HepG2 (cell line): ENCODE data around the gene IQCN. TPM values are rescaled to one million over a fixed set of nuclear protein-coding genes. Genes with fewer than 3 reads are reported as not detected.

Experiments used
- ATAC-seq: fragments of 200-7000 bp; cut with Tn5 transposase; 3 replicates; pipeline ENCODE4 v1.9.1; 2020; ENCODE audit warnings: mild to moderate bottlenecking, moderate library complexity
- BruUV-seq: library from RNA; stranded (reverse); fragments of 400-500 nt; replicated peaks from 2 replicates; lab custom pipeline; 2021; lab: Mats Ljungman, UMichigan
- CTCF ChIA-PET: fragments of 300-600 bp; formaldehyde crosslinking; extraction: SDS; loops from one replicate; lab custom pipeline; 2021; ENCODE audit warnings: low total read pairs, inconsistent platforms, low intra/inter-chr PET ratio; lab: Yijun Ruan, JAX
- POLR2A ChIA-PET: fragments of 350-600 bp; sonication (Branson Sonifier 250); formaldehyde crosslinking; loops from one replicate; lab custom pipeline; 2020; ENCODE audit warnings: antibody characterized with exemption, inconsistent platforms; lab: Yijun Ruan, JAX
- DNase-seq: peaks from one replicate; pipeline ENCODE4 v3.0.0-alpha.2; 2015; ENCODE audit warnings: low spot score
- FAIRE-seq: peaks from 3 replicates; lab custom pipeline; 2011; peaks lifted over from hg19 to GRCh38; lab: Jason Lieb, UNC
- H2AFZ ChIP-seq: one replicate; pipeline ENCODE4 v1.6.1; 2011; ENCODE audit warnings: low read length, inconsistent platforms
- H3K27ac ChIP-seq: fragments of 300-600 bp; 3 replicates; pipeline ENCODE4 v1.8.0; 2011; ENCODE audit warnings: mixed run types, mild to moderate bottlenecking, mixed read lengths, low read length, inconsistent platforms; ENCODE audit not compliant: insufficient read depth; ENCODE audit errors: extremely low read length
- H3K27me3 ChIP-seq, 2 experiments: fragments of 200-600 bp in 1 of 2; 2 replicates in 1 of 2; 3 replicates in 1 of 2; pipeline versions ENCODE4 v1.6.0 to v1.8.0; 2011; ENCODE audit warnings: low read length in 2 of 2, mild to moderate bottlenecking in 2 of 2, moderate library complexity in 2 of 2, inconsistent platforms in 1 of 2; ENCODE audit not compliant: insufficient read depth in 2 of 2, control insufficient read depth in 1 of 2
- H3K36me3 ChIP-seq, 2 experiments: fragments of 200-600 bp in 1 of 2; replicated peaks in 1 of 2; 2 replicates in 1 of 2; 3 replicates in 1 of 2; pipeline versions ENCODE4 v1.5.1 to v1.8.0; 2011; ENCODE audit warnings: low read length in 2 of 2, inconsistent platforms in 1 of 2; ENCODE audit not compliant: insufficient read depth in 2 of 2, control insufficient read depth in 1 of 2
- H3K4me1 ChIP-seq: 2 replicates; pipeline ENCODE4 v1.5.1; 2012; ENCODE audit warnings: low read length, inconsistent platforms; ENCODE audit not compliant: insufficient read depth
- H3K4me2 ChIP-seq: 2 replicates; pipeline ENCODE4 v1.6.0; 2011; ENCODE audit warnings: low read depth, low read length, inconsistent platforms
- H3K4me3 ChIP-seq, 3 experiments: fragments of 200-600 bp in 1 of 3; sonication (generic), shearing (Covaris generic) in 1 of 3; replicated peaks in 1 of 3; 2 replicates each; pipeline ENCODE4 v1.5.1; 2011 to 2016; ENCODE audit warnings: low read length in 3 of 3, inconsistent platforms in 2 of 3, low read depth in 2 of 3, mild to moderate bottlenecking in 2 of 3, control low read depth in 1 of 3, mixed read lengths in 1 of 3; ENCODE audit not compliant: insufficient read depth in 1 of 3
- H3K79me2 ChIP-seq: one replicate; pipeline ENCODE4 v1.6.1; 2011; ENCODE audit warnings: low read length, inconsistent platforms; ENCODE audit not compliant: insufficient read depth
- H3K9ac ChIP-seq: 2 replicates; pipeline ENCODE4 v1.6.0; 2011; ENCODE audit warnings: mild to moderate bottlenecking, low read depth, low read length, inconsistent platforms; ENCODE audit not compliant: insufficient read depth
- H3K9me3 ChIP-seq: 2 replicates; pipeline ENCODE4 v1.5.1; 2012; ENCODE audit warnings: mild to moderate bottlenecking, low read length
- H4K20me1 ChIP-seq: 2 replicates; pipeline ENCODE4 v1.6.0; 2011; ENCODE audit warnings: inconsistent platforms, mild to moderate bottlenecking, low read length, moderate library complexity; ENCODE audit not compliant: insufficient read depth
- HINFP ChIP-seq: sonication (generic); formaldehyde crosslinking; IDR thresholded peaks from 2 replicates; pipeline ENCODE4 v1.4.0; 2020; ENCODE audit warnings: low read depth, mild to moderate bottlenecking, missing genetic modification reagents
- NONO ChIP-seq, 2 experiments: fragments of 450-650 bp in 1 of 2; sonication (generic) in 1 of 2; formaldehyde crosslinking in 1 of 2; IDR thresholded peaks in 1 of 2; conservative IDR thresholded peaks in 1 of 2; 2 replicates each; pipeline versions ENCODE4 v1.6.1 to v1.8.0; 2017 to 2022; ENCODE audit warnings: mild to moderate bottlenecking in 1 of 2, missing genetic modification reagents in 1 of 2, moderate library complexity in 1 of 2
- PHB2 ChIP-seq: fragments of 450-650 bp; IDR thresholded peaks from 2 replicates; pipeline ENCODE4 v1.6.1; 2018; ENCODE audit not compliant: partially characterized antibody
- RBAK ChIP-seq: sonication (generic); formaldehyde crosslinking; IDR thresholded peaks from 2 replicates; pipeline ENCODE4 v1.5.1; 2020; ENCODE audit warnings: mild to moderate bottlenecking, missing genetic modification reagents
- SOX5 ChIP-seq: IDR thresholded peaks from 2 replicates; pipeline ENCODE4 v1.6.1; 2016; ENCODE audit warnings: borderline replicate concordance
- ZBTB3 ChIP-seq: sonication (generic); formaldehyde crosslinking; IDR thresholded peaks from 2 replicates; pipeline ENCODE4 v1.4.0; 2020; ENCODE audit warnings: low read depth, mild to moderate bottlenecking, moderate library complexity, missing genetic modification reagents, borderline replicate concordance
- ZNF773 ChIP-seq: sonication (generic); formaldehyde crosslinking; IDR thresholded peaks from 2 replicates; pipeline ENCODE4 v1.4.0; 2020; ENCODE audit warnings: missing genetic modification reagents, borderline replicate concordance
- ZNF839 ChIP-seq: sonication (generic); formaldehyde crosslinking; IDR thresholded peaks from 2 replicates; pipeline ENCODE4 v1.4.0; 2020; ENCODE audit warnings: missing genetic modification reagents, mild to moderate bottlenecking, borderline replicate concordance
- ZNF883 ChIP-seq: sonication (generic); formaldehyde crosslinking; IDR thresholded peaks from 2 replicates; pipeline ENCODE4 v1.5.1; 2020; ENCODE audit warnings: mild to moderate bottlenecking, missing genetic modification reagents; ENCODE audit errors: not compliant biosample characterization
- ZZZ3 ChIP-seq: sonication (generic); formaldehyde crosslinking; IDR thresholded peaks from 2 replicates; pipeline ENCODE4 v1.4.0; 2020; ENCODE audit warnings: missing genetic modification reagents, mild to moderate bottlenecking, borderline replicate concordance
- WGBS: methylation state at CpG from one replicate; pipeline ENCODE4 v1.1.6; 2017; ENCODE audit warnings: low lambda C conversion rate; 5-methylcytosine and 5-hydroxymethylcytosine counted together
- in situ Hi-C: cut with HindIII; loops from 2 replicates; pipeline ENCODE4 v1.10.0; 2017; ENCODE audit warnings: low pct_unique_long_range_greater_than_20kb; ENCODE audit not compliant: extremely low pct_ligation_motif_present
- intact Hi-C: fragments of 100-400 bp; cut with micrococcal nuclease; formaldehyde crosslinking; loops from one replicate; pipeline ENCODE4 v1.10.0; 2022; ENCODE audit not compliant: unreplicated experiment
- polyA plus RNA-seq, 8 experiments: library from polyadenylated mRNA; depleted of rRNA in 3 of 8; stranded (reverse) in 7 of 8; unstranded in 1 of 8; fragments of >200 nt; fragmentation: Illumina TruSeq in 4 of 8; extraction: Trizol in 4 of 8; gene quantifications; 2 replicates each; pipeline versions ENCODE4 v1.2.1 to v1.2.3, GENCODE V29; 2011 to 2016; ENCODE audit warnings: low read depth in 4 of 8, missing spikeins in 1 of 8, mixed read lengths in 1 of 8; ENCODE audit not compliant: insufficient read depth in 1 of 8
- total RNA-seq, 5 experiments: library from RNA; depleted of rRNA; stranded (reverse); fragments of >200 nt; fragmentation: Illumina TruSeq; extraction: Trizol; gene quantifications; 2 replicates each; pipeline ENCODE4 v1.2.3, GENCODE V29; 2016; ENCODE audit warnings: low read depth in 1 of 5
- TF ChIP-seq, protein P1 (sequence below): sonication (generic); formaldehyde crosslinking; IDR thresholded peaks from 2 replicates; pipeline ENCODE4 v1.4.0; 2020; ENCODE audit warnings: mild to moderate bottlenecking, missing genetic modification reagents
- TF ChIP-seq, protein P2 (sequence below): sonication (generic); formaldehyde crosslinking; IDR thresholded peaks from 2 replicates; pipeline ENCODE4 v1.4.0; 2020; ENCODE audit warnings: mild to moderate bottlenecking, missing genetic modification reagents

IQCN gene
- total and polyA plus RNA-seq, 2 of the 13 experiments (the other 11 are each of a cell fraction or from before 2014, with no cell fraction given): 0.04 to 0.18 TPM

- intact Hi-C loops: loop anchor here (1.0 kb wide), 1 partner anchor 14 kb away; no protein-coding TSS in a partner anchor
- H2AFZ ChIP-seq: no peak overlapping the region
- H3K4me3 ChIP-seq: peak overlapping the region; percentile 60 to 77 (median 61)
- TF ChIP-seq HINFP (CRISPR knock-in tag) (0 out of 2 replicates have a peak, but pooled peaks have one; percentile 53), ZNF883 (CRISPR knock-in tag) (peak; percentile 91), SOX5 (CRISPR knock-in tag) (0 out of 2 replicates have a peak, but pooled peaks have one; percentile 30), PHB2 (no peak), ZZZ3 (CRISPR knock-in tag) (peak; percentile 71; the same call in 1 of the 2 replicates), ZNF839 (CRISPR knock-in tag) (peak; percentile 24; the same call in 1 of the 2 replicates), NONO (IDR thresholded peaks at IDR 0.05) (no peak), NONO (CRISPR knock-in tag; conservative IDR thresholded peaks at IDR 0.05) (peak; percentile 91), ZBTB3 (peak; percentile 56; the same call in 1 of the 2 replicates), RBAK (CRISPR knock-in tag) (no peak), ZNF773 (CRISPR knock-in tag) (no peak)
- TF ChIP-seq, protein P1, sequence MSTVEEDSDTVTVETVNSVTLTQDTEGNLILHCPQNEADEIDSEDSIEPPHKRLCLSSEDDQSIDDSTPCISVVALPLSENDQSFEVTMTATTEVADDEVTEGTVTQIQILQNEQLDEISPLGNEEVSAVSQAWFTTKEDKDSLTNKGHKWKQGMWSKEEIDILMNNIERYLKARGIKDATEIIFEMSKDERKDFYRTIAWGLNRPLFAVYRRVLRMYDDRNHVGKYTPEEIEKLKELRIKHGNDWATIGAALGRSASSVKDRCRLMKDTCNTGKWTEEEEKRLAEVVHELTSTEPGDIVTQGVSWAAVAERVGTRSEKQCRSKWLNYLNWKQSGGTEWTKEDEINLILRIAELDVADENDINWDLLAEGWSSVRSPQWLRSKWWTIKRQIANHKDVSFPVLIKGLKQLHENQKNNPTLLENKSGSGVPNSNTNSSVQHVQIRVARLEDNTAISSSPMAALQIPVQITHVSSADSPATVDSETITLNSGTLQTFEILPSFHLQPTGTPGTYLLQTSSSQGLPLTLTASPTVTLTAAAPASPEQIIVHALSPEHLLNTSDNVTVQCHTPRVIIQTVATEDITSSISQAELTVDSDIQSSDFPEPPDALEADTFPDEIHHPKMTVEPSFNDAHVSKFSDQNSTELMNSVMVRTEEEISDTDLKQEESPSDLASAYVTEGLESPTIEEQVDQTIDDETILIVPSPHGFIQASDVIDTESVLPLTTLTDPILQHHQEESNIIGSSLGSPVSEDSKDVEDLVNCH: no peak
- TF ChIP-seq, protein P2, sequence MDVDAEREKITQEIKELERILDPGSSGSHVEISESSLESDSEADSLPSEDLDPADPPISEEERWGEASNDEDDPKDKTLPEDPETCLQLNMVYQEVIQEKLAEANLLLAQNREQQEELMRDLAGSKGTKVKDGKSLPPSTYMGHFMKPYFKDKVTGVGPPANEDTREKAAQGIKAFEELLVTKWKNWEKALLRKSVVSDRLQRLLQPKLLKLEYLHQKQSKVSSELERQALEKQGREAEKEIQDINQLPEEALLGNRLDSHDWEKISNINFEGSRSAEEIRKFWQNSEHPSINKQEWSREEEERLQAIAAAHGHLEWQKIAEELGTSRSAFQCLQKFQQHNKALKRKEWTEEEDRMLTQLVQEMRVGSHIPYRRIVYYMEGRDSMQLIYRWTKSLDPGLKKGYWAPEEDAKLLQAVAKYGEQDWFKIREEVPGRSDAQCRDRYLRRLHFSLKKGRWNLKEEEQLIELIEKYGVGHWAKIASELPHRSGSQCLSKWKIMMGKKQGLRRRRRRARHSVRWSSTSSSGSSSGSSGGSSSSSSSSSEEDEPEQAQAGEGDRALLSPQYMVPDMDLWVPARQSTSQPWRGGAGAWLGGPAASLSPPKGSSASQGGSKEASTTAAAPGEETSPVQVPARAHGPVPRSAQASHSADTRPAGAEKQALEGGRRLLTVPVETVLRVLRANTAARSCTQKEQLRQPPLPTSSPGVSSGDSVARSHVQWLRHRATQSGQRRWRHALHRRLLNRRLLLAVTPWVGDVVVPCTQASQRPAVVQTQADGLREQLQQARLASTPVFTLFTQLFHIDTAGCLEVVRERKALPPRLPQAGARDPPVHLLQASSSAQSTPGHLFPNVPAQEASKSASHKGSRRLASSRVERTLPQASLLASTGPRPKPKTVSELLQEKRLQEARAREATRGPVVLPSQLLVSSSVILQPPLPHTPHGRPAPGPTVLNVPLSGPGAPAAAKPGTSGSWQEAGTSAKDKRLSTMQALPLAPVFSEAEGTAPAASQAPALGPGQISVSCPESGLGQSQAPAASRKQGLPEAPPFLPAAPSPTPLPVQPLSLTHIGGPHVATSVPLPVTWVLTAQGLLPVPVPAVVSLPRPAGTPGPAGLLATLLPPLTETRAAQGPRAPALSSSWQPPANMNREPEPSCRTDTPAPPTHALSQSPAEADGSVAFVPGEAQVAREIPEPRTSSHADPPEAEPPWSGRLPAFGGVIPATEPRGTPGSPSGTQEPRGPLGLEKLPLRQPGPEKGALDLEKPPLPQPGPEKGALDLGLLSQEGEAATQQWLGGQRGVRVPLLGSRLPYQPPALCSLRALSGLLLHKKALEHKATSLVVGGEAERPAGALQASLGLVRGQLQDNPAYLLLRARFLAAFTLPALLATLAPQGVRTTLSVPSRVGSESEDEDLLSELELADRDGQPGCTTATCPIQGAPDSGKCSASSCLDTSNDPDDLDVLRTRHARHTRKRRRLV (CRISPR knock-in tag): no peak; the same call in 1 of the 2 replicates
Observed at GRCh38 chr19:18304458-18305310, 30.4 kb upstream of the IQCN start.

More at GRCh38 chr19:18304458-18305310, 30.4 kb upstream of the IQCN start:
- in situ Hi-C loops: no loop called here
- Histone ChIP-seq H4K20me1 (no peaks in the 10 kb centered on the region), H3K27me3 (no peaks in the 10 kb centered on the region), H3K4me1 (peaks cover 56% of the 10 kb centered on the region), H3K9me3 (no peaks in the 10 kb centered on the region), H3K4me2 (peak overlapping the region; percentile 97), H3K36me3 (peaks cover 1 to 13% of the 10 kb centered on the region in 2 experiments; a peak in 2 of 5 replicates), H3K9ac (peak overlapping the region; percentile 78), H3K27ac (peak overlapping the region; percentile 86), H3K79me2 (no peaks in the 10 kb centered on the region)
- ChIA-PET CTCF (interaction anchor here (0.9 to 1.0 kb wide), 2 partner anchors 18 to 25 kb away, joined by 3 read pairs; partner anchors contain the start of gene LSM4), POLR2A (interaction anchor here (0.6 to 7.2 kb wide), 19 partner anchors 12 to 445 kb away, joined by 3 to 251 read pairs (median 7); partner anchors contain the start of genes GDF15, IQCN, JUND and LSM4)
- DNase-seq (peak; percentile 80), ATAC-seq (peak; percentile 87), FAIRE-seq (peak; percentile 85)
- WGBS: 6% methylated on average over 23 of the region's 29 CpGs
- BruUV-seq: TSS peak; percentile 91
